Measurements from ENCODE around the gene COPS7A. TPM values are rescaled to one million over a fixed set of nuclear protein-coding genes. Genes with fewer than 3 reads are reported as not detected.

The COPS7A gene
- total RNA-seq, 1 experiment from 2014 or later, result 67.8 TPM

DNA sequence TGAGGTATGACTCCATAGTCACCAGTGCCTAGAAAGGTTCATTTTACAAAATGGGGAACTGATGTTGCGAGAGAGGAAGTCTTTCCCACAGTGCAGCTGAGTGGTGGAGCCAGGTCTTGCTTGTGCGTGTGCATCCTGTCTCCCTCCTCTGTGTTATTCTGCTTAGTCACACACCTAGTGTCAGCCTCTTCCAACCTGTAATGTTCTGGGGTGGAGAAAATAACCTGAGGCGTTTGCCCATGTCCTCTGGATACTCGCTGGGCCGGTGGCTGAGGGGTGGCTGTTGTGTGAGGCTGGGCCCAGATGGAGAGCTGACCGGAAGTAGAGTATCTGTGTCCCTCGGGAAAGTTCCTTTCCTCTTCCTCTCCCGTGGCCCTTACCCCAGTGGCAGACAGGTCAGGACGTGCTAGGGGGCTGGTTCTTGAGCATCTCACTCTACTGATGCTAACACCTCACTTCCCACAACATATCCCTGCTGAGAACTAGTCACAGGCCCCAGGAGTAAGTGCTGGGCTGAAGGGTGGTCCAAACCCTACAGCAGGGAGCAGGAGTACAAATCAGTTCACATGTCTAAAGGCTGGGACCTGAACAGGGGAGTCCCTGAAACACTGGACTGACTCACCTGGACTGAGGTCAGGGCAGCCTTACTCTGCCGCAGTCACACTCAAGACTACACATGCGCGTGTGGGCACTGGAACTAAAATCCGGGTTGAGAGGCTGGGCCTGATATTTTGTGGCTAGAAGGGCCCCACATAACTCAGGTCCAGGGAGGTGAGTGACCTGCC, 22.1 kb downstream of the COPS7A start:
- H3K9me2 ChIP-seq (ENCODE audit: insufficient read depth), result no peaks in the 10 kb centered on the region
- no peaks in the 10 kb centered on the region for H3K9me3 ChIP-seq (ENCODE audit: control insufficient read depth in 1 of 2, insufficient read depth in 1 of 2, low read depth in 1 of 2, low read length in 2 of 2)
- H3K4me3 ChIP-seq (replicated peaks in 1 of 2; ENCODE audit: low read depth in 1 of 2, low read length in 2 of 2), result no peak overlapping the region
- BruUV-seq (replicated peaks), result no TSS peak
- ChIA-PET POLR2A (interaction anchor here (0.6 to 1.6 kb wide), 2 partner anchors 7 to 38 kb away, joined by 3 to 4 read pairs; partner anchors contain the start of gene MLF2), RAD21 (ENCODE audit: low non-redundant PET in 1 of 2, low total read pairs in 2 of 2, uncharacterized antibody in 2 of 2, unreplicated experiment in 2 of 2) (no interaction called here), CTCF (no interaction called here)
- intact Hi-C loops (cut with micrococcal nuclease), result no loop called here
- H3K79me2 ChIP-seq (ENCODE audit: insufficient read depth, low read length), result peaks cover 11% of the 10 kb centered on the region; the same call in 1 of the 2 replicates
- peaks cover 34 to 45% of the 10 kb centered on the region in 2 experiments; a peak in 3 of 4 replicates for H3K36me3 ChIP-seq (ENCODE audit: control insufficient read depth in 1 of 2, insufficient read depth in 2 of 2, low read length in 2 of 2)
- no peaks in the 10 kb centered on the region for H4K20me1 ChIP-seq (ENCODE audit: insufficient read depth)
- DNase-seq (ENCODE audit: low read depth, low spot score) (no peak), ATAC-seq (peak; percentile 37)
- no peak overlapping the region for H3K4me2 ChIP-seq (ENCODE audit: low read length)
- no peak overlapping the region for H2AFZ ChIP-seq (ENCODE audit: low read depth, low read length, poor library complexity, severe bottlenecking)
- no peak overlapping the region for H3K9ac ChIP-seq (ENCODE audit: low read length)
- H3K27ac ChIP-seq (ENCODE audit: low read depth, low read length), result no peak overlapping the region
- H3K27me3 ChIP-seq (ENCODE audit: insufficient read depth, low read length), result no peaks in the 10 kb centered on the region
- TF ChIP-seq SIN3A (IDR thresholded peaks at IDR 0.05; ENCODE audit: low read depth) (no peak), ZFX (IDR thresholded peaks at IDR 0.05) (no peak), JUND (IDR thresholded peaks at IDR 0.05) (no peak), MAX (IDR thresholded peaks at IDR 0.05) (no peak), SRF (IDR thresholded peaks at IDR 0.05; ENCODE audit: low read depth) (no peak), ZBTB33 (IDR thresholded peaks at IDR 0.05; ENCODE audit: extremely low read depth, insufficient replicate concordance, low read length) (no peak), ATF3 (IDR thresholded peaks at IDR 0.05) (no peak), CEBPB (IDR thresholded peaks at IDR 0.05; ENCODE audit: low read depth) (no peak), ZNF274 (IDR thresholded peaks at IDR 0.05; ENCODE audit: low read depth, low read length) (no peak), YY1 (IDR thresholded peaks at IDR 0.05; ENCODE audit: extremely low read depth, insufficient replicate concordance, low read depth, low read length) (no peak), EZH2 (IDR thresholded peaks at IDR 0.05) (no peak), EGR1 (IDR thresholded peaks at IDR 0.05; ENCODE audit: low read depth) (no peak), CBX3 (IDR thresholded peaks at IDR 0.05; ENCODE audit: low read depth) (no peak)
- peaks cover 0 to 12% of the 10 kb centered on the region in 2 experiments; a peak in 2 of 4 replicates for H3K4me1 ChIP-seq (ENCODE audit: control insufficient read depth in 1 of 2, insufficient read depth in 2 of 2, low read length in 2 of 2)

All from HCT116 (cell line).